CD4-positive, CD25-positive, alpha-beta regulatory T cell (primary cell): ENCODE data around the gene PTPRN2. TPM values are rescaled to one million over a fixed set of nuclear protein-coding genes. Genes with fewer than 3 reads are reported as not detected.

ENCODE experiments used
- ATAC-seq, 2 donors: fragments of 150-1000 bp; cut with Tn5 transposase; one replicate each; pipeline ENCODE4 v1.10.0; 2021; ENCODE audit warnings: low read depth in 2 of 2, moderate number of reproducible peaks in 2 of 2, moderate library complexity in 1 of 2
- DNase-seq, 3 donors: peaks; one replicate each; pipeline versions ENCODE4 v3.0.0 to v3.0.0-alpha.2; 2012 to 2022; ENCODE audit warnings: mixed read lengths in 1 of 3
- H3K27ac ChIP-seq: one replicate; pipeline ENCODE4 v1.7.0; 2013; ENCODE audit warnings: mild to moderate bottlenecking, low read length; ENCODE audit not compliant: insufficient read depth, poor library complexity, severe bottlenecking
- H3K27me3 ChIP-seq: one replicate; pipeline ENCODE4 v1.7.0; 2013; ENCODE audit warnings: low read length; ENCODE audit not compliant: control insufficient read depth, insufficient read depth
- H3K36me3 ChIP-seq: one replicate; pipeline ENCODE4 v1.7.0; 2013; ENCODE audit warnings: mild to moderate bottlenecking, low read length, moderate library complexity; ENCODE audit not compliant: control insufficient read depth, insufficient read depth
- H3K4me1 ChIP-seq: 2 replicates; pipeline ENCODE4 v1.7.0; 2013; ENCODE audit warnings: mild to moderate bottlenecking, low read length; ENCODE audit not compliant: insufficient read depth, control insufficient read depth, poor library complexity, severe bottlenecking
- H3K4me3 ChIP-seq: one replicate; pipeline ENCODE4 v1.7.0; 2013; ENCODE audit warnings: low read depth, mild to moderate bottlenecking, low read length, moderate library complexity
- H3K9me3 ChIP-seq, 2 experiments: 1 replicate in 1 of 2; 2 replicates in 1 of 2; pipeline ENCODE4 v1.7.0; 2013; ENCODE audit warnings: low read length in 2 of 2, mild to moderate bottlenecking in 1 of 2, moderate library complexity in 1 of 2; ENCODE audit not compliant: control insufficient read depth in 2 of 2
- H3K27ac Mint-ChIP-seq, 3 donors: one replicate each; pipeline ENCODE4 v1.8.0; 2020 to 2022; ENCODE audit warnings: mild to moderate bottlenecking in 3 of 3, mixed read lengths in 3 of 3, moderate library complexity in 2 of 3
- H3K27me3 Mint-ChIP-seq: one replicate; pipeline ENCODE4 v1.8.0; 2022; ENCODE audit warnings: mild to moderate bottlenecking, mixed read lengths
- H3K36me3 Mint-ChIP-seq: one replicate; pipeline ENCODE4 v1.8.0; 2020; ENCODE audit warnings: mixed read lengths
- H3K4me1 Mint-ChIP-seq, 4 donors: one replicate each; pipeline ENCODE4 v1.8.0; 2020 to 2022; ENCODE audit warnings: mixed read lengths in 4 of 4, mild to moderate bottlenecking in 1 of 4
- H3K4me3 Mint-ChIP-seq, 4 donors: one replicate each; pipeline ENCODE4 v1.8.0; 2020 to 2022; ENCODE audit warnings: mild to moderate bottlenecking in 4 of 4, mixed read lengths in 4 of 4, moderate library complexity in 3 of 4
- H3K9me3 Mint-ChIP-seq, 7 donors: one replicate each; pipeline ENCODE4 v1.8.0; 2020 to 2022; ENCODE audit warnings: mixed read lengths in 7 of 7, mild to moderate bottlenecking in 3 of 7, moderate library complexity in 2 of 7
- polyA plus RNA-seq, 4 donors: library from polyadenylated mRNA; unstranded; fragments of 300-500 nt; fragmentation: Illumina TruSeq; gene quantifications; one replicate each; pipeline ENCODE4 v1.2.3, GENCODE V29; 2021
- total RNA-seq: library from RNA; stranded (reverse); gene quantifications from one replicate; pipeline ENCODE4 v1.2.3, GENCODE V29; 2022

The PTPRN2 gene
- total and polyA plus RNA-seq, 5 donors from 2014 or later: 1.6 to 4.7 (median 2.7) TPM

GRCh38 chr7:158570449-158571170 is 17.0 kb downstream of the PTPRN2 start:
- H3K4me3 ChIP-seq: no peak overlapping the region
- H3K27ac ChIP-seq: no peak overlapping the region
- ATAC-seq: no peak
- H3K27me3 ChIP-seq: peaks cover 5% of the 10 kb centered on the region
- Mint-ChIP-seq H3K4me3 (no peak overlapping the region), H3K9me3 (peaks cover 0 to 1% (median 0%) of the 10 kb centered on the region in 7 donors), H3K27ac (no peak overlapping the region), H3K27me3 (peaks cover 15% of the 10 kb centered on the region), H3K4me1 (no peaks in the 10 kb centered on the region), H3K36me3 (no peaks in the 10 kb centered on the region)
- no peaks in the 10 kb centered on the region for H3K36me3 ChIP-seq
- no peaks in the 10 kb centered on the region for H3K4me1 ChIP-seq
- DNase-seq: no peak
- H3K9me3 ChIP-seq: no peaks in the 10 kb centered on the region

- peaks cover 0 to 1% (median 0%) of the 10 kb centered on the region in 7 donors for H3K9me3 Mint-ChIP-seq
- no peaks in the 10 kb centered on the region for H3K4me1 Mint-ChIP-seq
- no peaks in the 10 kb centered on the region for H3K4me1 ChIP-seq
- H3K4me3 ChIP-seq: no peak overlapping the region
- no peak overlapping the region for H3K4me3 Mint-ChIP-seq
- ATAC-seq: no peak
- H3K27me3 ChIP-seq: peaks cover 5% of the 10 kb centered on the region
- H3K27ac ChIP-seq: no peak overlapping the region
- no peaks in the 10 kb centered on the region for H3K36me3 Mint-ChIP-seq
- H3K9me3 ChIP-seq: no peaks in the 10 kb centered on the region
- no peak overlapping the region for H3K27ac Mint-ChIP-seq
- H3K36me3 ChIP-seq: no peaks in the 10 kb centered on the region
- no peak for DNase-seq
- peaks cover 18% of the 10 kb centered on the region for H3K27me3 Mint-ChIP-seq
Observed at GRCh38 chr7:158569858-158570323, 17.7 kb downstream of the PTPRN2 start.

- ATAC-seq (no peak), DNase-seq (no peak)
- Histone ChIP-seq H3K4me1 (no peaks in the 10 kb centered on the region), H3K4me3 (no peak overlapping the region), H3K27ac (no peak overlapping the region), H3K9me3 (no peaks in the 10 kb centered on the region), H3K27me3 (peaks cover 5% of the 10 kb centered on the region), H3K36me3 (no peaks in the 10 kb centered on the region)
- H3K27ac Mint-ChIP-seq: no peak overlapping the region
- no peaks in the 10 kb centered on the region for H3K36me3 Mint-ChIP-seq
- no peaks in the 10 kb centered on the region for H3K4me1 Mint-ChIP-seq
- peaks cover 18% of the 10 kb centered on the region for H3K27me3 Mint-ChIP-seq
- no peak overlapping the region for H3K4me3 Mint-ChIP-seq
- peaks cover 0 to 1% (median 0%) of the 10 kb centered on the region in 7 donors for H3K9me3 Mint-ChIP-seq
Observed at GRCh38 chr7:158568974-158569857, 18.4 kb downstream of the PTPRN2 start.

DNA sequence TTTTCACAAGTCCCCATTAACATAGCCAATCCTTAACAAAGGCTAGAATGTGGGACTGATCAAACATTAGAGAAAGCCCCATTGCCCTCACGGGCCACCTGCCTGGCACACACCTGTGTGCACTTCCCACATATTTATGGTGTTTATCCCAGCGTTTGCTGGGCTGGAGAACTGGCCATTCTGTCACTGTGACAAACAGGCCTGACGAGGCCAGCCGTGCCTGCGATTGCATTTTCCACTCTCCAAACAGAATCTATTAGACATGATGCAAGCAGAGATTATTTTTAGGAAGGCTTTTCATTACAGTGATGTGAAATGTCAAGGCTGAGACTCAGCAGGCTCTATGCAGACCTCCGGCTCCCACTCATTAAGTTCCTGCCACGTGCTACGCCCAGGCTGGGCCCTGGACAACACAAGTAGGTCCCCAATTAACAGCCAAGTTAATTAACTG is 20.4 kb downstream of the PTPRN2 start:
- Histone ChIP-seq H3K4me1 (no peaks in the 10 kb centered on the region), H3K9me3 (no peaks in the 10 kb centered on the region), H3K27ac (no peak overlapping the region), H3K4me3 (no peak overlapping the region), H3K27me3 (peaks cover 2% of the 10 kb centered on the region), H3K36me3 (no peaks in the 10 kb centered on the region)
- Mint-ChIP-seq H3K27ac (no peak overlapping the region), H3K4me3 (no peak overlapping the region), H3K27me3 (peaks cover 18% of the 10 kb centered on the region), H3K36me3 (no peaks in the 10 kb centered on the region), H3K4me1 (no peaks in the 10 kb centered on the region), H3K9me3 (peaks cover 0 to 1% (median 0%) of the 10 kb centered on the region in 7 donors)
- no peak for ATAC-seq
- DNase-seq: no peak

DNA sequence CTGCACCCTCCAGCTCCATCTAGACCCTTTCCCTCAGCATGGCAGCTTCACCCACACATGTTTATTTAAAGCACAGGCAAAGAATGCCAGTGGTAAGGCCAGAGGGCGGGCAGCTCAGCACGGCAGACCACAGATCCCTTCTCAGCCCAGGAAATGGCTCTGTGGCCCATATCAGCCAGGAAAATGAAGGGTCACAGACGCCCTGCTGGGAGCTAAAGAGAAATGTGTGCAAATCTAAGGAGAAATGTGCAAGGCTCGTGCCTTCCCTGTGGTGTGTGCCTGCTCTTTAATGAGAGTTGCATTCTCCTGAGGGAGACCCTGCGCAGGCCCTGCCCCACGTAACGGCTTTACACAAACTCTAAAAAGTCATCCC is 23.0 kb downstream of the PTPRN2 start:
- Mint-ChIP-seq H3K9me3 (peaks cover 0 to 1% (median 0%) of the 10 kb centered on the region in 7 donors), H3K27ac (peak overlapping the region in 1 of 3 donors; percentile 75), H3K4me3 (no peak overlapping the region), H3K4me1 (no peaks in the 10 kb centered on the region), H3K36me3 (no peaks in the 10 kb centered on the region), H3K27me3 (peaks cover 18% of the 10 kb centered on the region)
- DNase-seq (no peak), ATAC-seq (no peak)
- Histone ChIP-seq H3K9me3 (no peaks in the 10 kb centered on the region), H3K27ac (no peak overlapping the region), H3K27me3 (peaks cover 2% of the 10 kb centered on the region), H3K4me3 (no peak overlapping the region), H3K36me3 (no peaks in the 10 kb centered on the region), H3K4me1 (no peaks in the 10 kb centered on the region)

- Mint-ChIP-seq H3K4me3 (no peak overlapping the region), H3K27ac (no peak overlapping the region), H3K9me3 (peaks cover 0 to 1% (median 0%) of the 10 kb centered on the region in 7 donors), H3K4me1 (no peaks in the 10 kb centered on the region), H3K27me3 (peaks cover 16% of the 10 kb centered on the region), H3K36me3 (no peaks in the 10 kb centered on the region)
- H3K4me1 ChIP-seq: no peaks in the 10 kb centered on the region
- no peak for ATAC-seq
- no peak overlapping the region for H3K4me3 ChIP-seq
- no peaks in the 10 kb centered on the region for H3K9me3 ChIP-seq
- H3K36me3 ChIP-seq: no peaks in the 10 kb centered on the region
- peaks cover 2% of the 10 kb centered on the region for H3K27me3 ChIP-seq
- H3K27ac ChIP-seq: no peak overlapping the region
- no peak for DNase-seq
Observed at GRCh38 chr7:158563911-158564662, 23.5 kb downstream of the PTPRN2 start.

DNA sequence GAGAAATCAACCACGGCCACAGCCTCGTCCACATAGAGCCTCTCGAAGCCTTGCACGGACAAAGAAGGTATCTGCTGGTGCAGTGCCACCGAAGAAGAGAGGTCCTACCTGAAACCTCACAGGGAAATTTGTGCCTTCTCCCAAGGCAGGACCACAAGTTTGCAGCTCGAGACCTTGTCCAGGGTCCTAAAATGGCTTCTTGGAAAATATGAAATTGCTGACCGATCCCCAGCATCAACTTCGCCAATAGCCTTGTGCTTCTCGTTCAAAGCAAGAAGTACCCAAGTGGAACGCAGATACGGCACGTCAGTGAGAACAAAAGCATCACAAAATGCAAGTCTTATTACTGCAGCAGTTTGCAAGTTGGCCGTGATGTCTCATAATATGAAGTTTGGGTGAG is 24.6 kb downstream of the PTPRN2 start:
- Histone ChIP-seq H3K36me3 (no peaks in the 10 kb centered on the region), H3K9me3 (no peaks in the 10 kb centered on the region), H3K4me1 (no peaks in the 10 kb centered on the region), H3K27ac (no peak overlapping the region), H3K27me3 (peaks cover 2% of the 10 kb centered on the region), H3K4me3 (no peak overlapping the region)
- no peak for DNase-seq
- Mint-ChIP-seq H3K4me1 (no peaks in the 10 kb centered on the region), H3K36me3 (no peaks in the 10 kb centered on the region), H3K9me3 (no peaks in the 10 kb centered on the region), H3K27ac (no peak overlapping the region), H3K27me3 (peaks cover 12% of the 10 kb centered on the region), H3K4me3 (no peak overlapping the region)
- no peak for ATAC-seq
